KMS-11 (cell line): ENCODE results near the gene IGFL3.

Experiments
- H2AFZ ChIP-seq: fragments of 200-600 bp; sonication (generic); 2 replicates; pipeline ENCODE4 v1.6.1; 2016; ENCODE audit warnings: antibody characterized with exemption, mixed run types, low read depth
- H3K27ac ChIP-seq: fragments of 200-600 bp; sonication (generic); 2 replicates; pipeline ENCODE4 v1.6.1; 2016; ENCODE audit warnings: mild to moderate bottlenecking, mixed run types
- H3K27me3 ChIP-seq: fragments of 200-600 bp; sonication (generic); 2 replicates; pipeline ENCODE4 v1.6.1; 2017; ENCODE audit warnings: mild to moderate bottlenecking, low read depth, mixed run types, moderate library complexity; ENCODE audit not compliant: insufficient read depth
- H3K36me3 ChIP-seq: fragments of 200-600 bp; sonication (generic); 2 replicates; pipeline ENCODE4 v1.6.1; 2017; ENCODE audit warnings: mild to moderate bottlenecking, mixed run types; ENCODE audit not compliant: insufficient read depth
- H3K4me1 ChIP-seq: fragments of 200-600 bp; sonication (generic); 2 replicates; pipeline ENCODE4 v1.6.1; 2016; ENCODE audit warnings: mild to moderate bottlenecking, low read depth, mixed run types; ENCODE audit not compliant: poor library complexity, severe bottlenecking
- H3K4me2 ChIP-seq: fragments of 200-600 bp; sonication (generic); 2 replicates; pipeline ENCODE4 v1.7.0; 2016; ENCODE audit warnings: mild to moderate bottlenecking, mixed run types
- H3K4me3 ChIP-seq: fragments of 200-600 bp; sonication (generic); IDR thresholded peaks from 2 replicates; pipeline ENCODE4 v1.6.1; 2017; ENCODE audit warnings: low read depth, low read length, mixed read lengths; ENCODE audit not compliant: insufficient read depth
- H3K79me2 ChIP-seq: fragments of 200-600 bp; sonication (generic); 2 replicates; pipeline ENCODE4 v1.6.1; 2016; ENCODE audit warnings: low read depth, mixed run types; ENCODE audit not compliant: insufficient read depth
- H3K9ac ChIP-seq: fragments of 200-600 bp; sonication (generic); 2 replicates; pipeline ENCODE4 v1.6.1; 2016; ENCODE audit warnings: mild to moderate bottlenecking, mixed run types
- H4K20me1 ChIP-seq: fragments of 200-600 bp; sonication (generic); 2 replicates; pipeline ENCODE4 v1.6.1; 2016; ENCODE audit warnings: mild to moderate bottlenecking, mixed run types; ENCODE audit not compliant: insufficient read depth
- CTCF ChIP-seq: fragments of 200-600 bp; sonication (generic); conservative IDR thresholded peaks from 2 replicates; pipeline ENCODE4 v1.6.1; 2017; ENCODE audit warnings: low read depth, mild to moderate bottlenecking, antibody characterized with exemption, low read length, moderate library complexity, mixed read lengths

Gene IGFL3

GRCh38 chr19:46159418-46160232 is 35.1 kb upstream of the IGFL3 start:
- no peaks in the 10 kb centered on the region for H3K79me2 ChIP-seq
- H3K4me3 ChIP-seq: no peak overlapping the region
- no peak overlapping the region for H2AFZ ChIP-seq
- H3K27ac ChIP-seq: no peak overlapping the region
- H3K27me3 ChIP-seq: no peaks in the 10 kb centered on the region
- H4K20me1 ChIP-seq: no peaks in the 10 kb centered on the region
- TF ChIP-seq CTCF: no peak
- no peaks in the 10 kb centered on the region for H3K36me3 ChIP-seq
- no peak overlapping the region for H3K9ac ChIP-seq
- no peaks in the 10 kb centered on the region for H3K4me1 ChIP-seq
- H3K4me2 ChIP-seq: no peak overlapping the region

GRCh38 chr19:46155237-46155636 is 30.7 kb upstream of the IGFL3 start:
- Histone ChIP-seq H4K20me1 (no peaks in the 10 kb centered on the region), H3K27ac (no peak overlapping the region), H3K36me3 (no peaks in the 10 kb centered on the region), H3K79me2 (no peaks in the 10 kb centered on the region), H3K4me2 (no peak overlapping the region), H3K27me3 (no peaks in the 10 kb centered on the region), H3K4me1 (no peaks in the 10 kb centered on the region), H2AFZ (no peak overlapping the region), H3K4me3 (no peak overlapping the region), H3K9ac (no peak overlapping the region)
- no peak for TF ChIP-seq CTCF

- H3K36me3 ChIP-seq: no peaks in the 10 kb centered on the region
- no peak for TF ChIP-seq CTCF
- no peak overlapping the region for H3K9ac ChIP-seq
- no peaks in the 10 kb centered on the region for H3K79me2 ChIP-seq
- H3K4me3 ChIP-seq: no peak overlapping the region
- H4K20me1 ChIP-seq: no peaks in the 10 kb centered on the region
- no peaks in the 10 kb centered on the region for H3K27me3 ChIP-seq
- no peak overlapping the region for H3K4me2 ChIP-seq
- no peak overlapping the region for H2AFZ ChIP-seq
- no peaks in the 10 kb centered on the region for H3K4me1 ChIP-seq
- no peak overlapping the region for H3K27ac ChIP-seq
These were observed 26.1 kb upstream of the IGFL3 start for GRCh38 chr19:46150606-46151005.

GRCh38 chr19:46147791-46148288 is 23.4 kb upstream of the IGFL3 start, which contains the start of gene IGFL2:
Gene IGFL2, plus strand, starts transcription at chr19:46148238. Its CDS starts 41 bp downstream, at chr19:46148279.
- no peaks in the 10 kb centered on the region for H4K20me1 ChIP-seq
- no peak within 1 kb of the TSS for H3K27ac ChIP-seq
- H3K27me3 ChIP-seq: no peaks in the 10 kb centered on the region
- no peak within 1 kb of the TSS for H3K9ac ChIP-seq
- no peaks in the 10 kb centered on the region for H3K36me3 ChIP-seq
- no peak within 1 kb of the TSS for H2AFZ ChIP-seq
- no peak within 1 kb of the TSS for H3K4me2 ChIP-seq
- no peak within 1 kb of the TSS for H3K4me3 ChIP-seq
- no peaks in the 10 kb centered on the region for H3K4me1 ChIP-seq
- TF ChIP-seq CTCF: no peak
- no peaks in the 10 kb centered on the region for H3K79me2 ChIP-seq
